HG02885 (cell line): Measurements from ENCODE around the gene BIRC7.
"Not testable (repeated sequence)": the region's sequence is repeated elsewhere in the genome, so short reads cannot be mapped to it uniquely, and the experiment has no call there.

ENCODE experiments used
- ATAC-seq: cut with Tn5 transposase; IDR thresholded peaks from one replicate; pipeline ENCODE4 v1.9.1; 2021; ENCODE audit warnings: mild to moderate bottlenecking; ENCODE audit not compliant: unreplicated experiment, poor library complexity

Gene BIRC7

GRCh38 chr20:63205896-63206295, 29.8 kb upstream of the BIRC7 start:
- ATAC-seq, result no peak

DNA sequence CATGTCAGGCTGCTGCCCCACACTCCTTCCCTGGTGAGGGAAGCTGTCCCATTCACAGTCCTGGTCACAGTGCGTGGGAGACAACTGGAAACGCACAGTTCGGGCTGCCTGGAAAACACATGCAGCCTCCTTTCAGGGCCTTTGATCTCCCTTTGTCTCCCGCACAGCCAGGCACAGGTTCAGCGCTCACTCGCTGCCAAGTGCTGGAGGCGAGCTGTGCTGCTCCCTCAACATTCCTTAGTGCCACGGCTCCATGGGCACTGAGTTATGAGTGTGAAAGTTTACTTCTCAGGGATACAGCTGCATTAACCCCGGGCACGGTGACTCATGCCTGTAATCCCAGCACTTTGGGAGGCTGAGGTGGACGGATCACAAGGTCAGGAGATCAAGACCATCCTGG, 28.8 kb upstream of the BIRC7 start:
- no peak for ATAC-seq

DNA sequence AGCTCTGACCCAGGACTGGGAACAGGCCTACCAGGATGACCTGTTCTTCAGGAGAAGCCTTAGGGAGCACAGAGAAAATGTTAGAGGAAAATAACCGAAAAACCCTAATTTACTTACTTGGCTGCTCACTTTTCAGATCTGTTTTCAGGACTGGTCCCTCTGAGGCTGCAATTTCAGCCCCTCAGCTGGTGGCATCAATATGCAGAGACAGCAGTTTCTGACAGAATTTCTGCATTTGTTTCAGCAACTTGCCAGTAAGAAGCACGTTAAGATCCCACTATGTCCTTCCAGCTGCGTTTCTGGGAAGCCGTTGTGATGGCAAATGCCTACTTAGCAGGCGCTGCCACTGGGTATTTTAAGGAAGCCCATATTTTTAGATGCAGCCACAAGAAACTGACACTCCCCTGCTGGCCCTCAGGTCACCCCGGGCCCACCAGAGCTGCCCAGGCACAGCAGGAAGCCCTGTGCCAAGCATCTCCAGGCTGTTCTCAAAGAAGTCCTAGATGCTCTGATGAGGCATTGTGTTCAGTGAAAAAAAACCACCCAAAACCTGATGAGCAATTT, 27.3 kb upstream of the BIRC7 start:
- no peak for ATAC-seq

DNA sequence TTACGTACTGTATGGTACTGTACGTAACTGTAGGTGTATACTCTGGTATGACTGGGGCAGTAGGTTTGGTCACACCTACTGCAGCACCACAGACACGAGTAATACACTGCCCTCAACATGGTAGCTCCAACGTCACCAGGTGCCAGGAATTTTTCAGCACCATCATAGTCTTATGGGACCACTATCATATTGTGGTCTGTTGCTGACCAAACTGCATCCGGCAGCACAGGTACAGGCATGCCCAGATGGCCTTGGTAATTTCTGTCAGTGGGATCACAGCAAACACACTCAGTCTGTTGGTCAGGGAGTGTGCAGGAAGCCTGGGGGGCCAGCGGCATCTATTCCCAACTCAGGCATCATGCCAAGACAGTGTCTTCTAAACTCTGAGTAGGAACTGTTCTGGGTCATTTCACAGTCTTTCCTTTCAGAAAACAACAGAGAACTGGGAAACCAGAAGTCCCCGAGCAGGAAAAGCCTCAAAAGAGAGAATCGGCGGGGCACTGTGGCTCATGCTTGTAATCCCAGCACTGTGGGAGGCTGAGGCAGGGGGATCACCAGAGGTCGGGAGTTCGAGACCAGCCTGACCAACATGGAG, 25.6 kb upstream of the BIRC7 start:
- ATAC-seq, result no peak

DNA sequence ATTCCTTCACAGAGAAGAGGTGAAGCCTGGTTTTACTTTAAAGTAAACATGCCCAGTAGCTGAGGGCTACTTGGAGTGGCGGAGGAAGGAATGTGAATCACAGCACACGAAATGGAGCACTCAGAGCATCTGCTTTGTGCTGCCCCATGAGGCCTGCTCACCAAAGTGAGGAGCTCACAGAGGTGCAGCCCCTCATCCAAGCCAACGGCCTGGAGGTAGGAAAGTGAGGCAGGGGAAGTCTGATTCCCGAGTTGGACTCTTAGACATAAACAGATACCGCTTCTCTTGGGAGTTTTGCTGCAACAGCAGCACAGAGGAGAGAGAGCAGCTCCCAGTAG, 23.3 kb upstream of the BIRC7 start:
- no peak for ATAC-seq

- ATAC-seq, result no peak
Observed at GRCh38 chr20:63212792-63213191, 22.9 kb upstream of the BIRC7 start.

- no peak for ATAC-seq
Observed at GRCh38 chr20:63214514-63214913, 21.2 kb upstream of the BIRC7 start.

DNA sequence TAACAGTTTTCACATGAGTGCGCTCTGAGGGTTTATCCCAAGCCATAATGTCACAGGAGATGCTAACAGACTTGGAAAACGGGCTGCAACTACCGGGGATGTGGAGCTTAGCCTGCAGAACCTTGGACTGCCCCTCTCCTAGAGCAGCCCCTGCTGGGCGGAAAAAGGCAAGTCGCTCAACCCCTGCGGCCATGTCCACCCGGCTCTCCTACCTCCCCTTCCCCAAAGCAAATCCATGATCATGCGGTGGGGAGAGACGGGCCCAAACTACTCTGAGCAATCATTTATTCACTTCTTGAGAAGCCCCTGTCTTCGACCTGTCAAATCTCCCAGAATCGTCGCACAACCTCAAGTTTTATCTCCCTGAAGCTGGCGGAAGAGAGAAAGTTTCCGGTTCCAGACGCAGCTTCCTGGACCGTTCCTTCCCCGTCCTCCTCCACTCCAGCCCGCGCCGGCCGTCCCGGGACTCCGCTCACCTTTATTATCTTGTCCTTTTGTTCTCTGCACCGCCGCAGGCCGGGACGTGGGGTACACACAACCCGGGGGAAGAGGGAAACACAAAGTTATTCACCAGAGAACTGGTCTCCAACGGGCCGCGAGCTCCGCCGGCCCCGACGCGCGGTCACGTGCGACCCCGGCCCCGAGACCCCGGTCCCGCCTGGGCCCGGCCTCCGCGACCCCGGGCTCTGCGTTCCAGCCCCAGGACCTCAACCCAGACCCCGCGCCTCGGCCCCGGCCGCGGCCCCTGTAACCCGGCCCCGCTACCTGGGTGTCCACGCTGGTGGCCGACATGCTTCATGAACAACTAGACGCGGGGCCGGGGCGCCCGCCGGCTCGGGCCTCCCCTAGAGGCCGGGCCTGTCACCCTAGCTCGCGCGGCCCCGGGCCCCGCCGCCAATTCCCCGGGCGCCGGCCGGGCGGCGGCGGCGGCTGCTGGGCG, 20.3 kb upstream of the BIRC7 start:
- ATAC-seq, result peak; percentile 23

GRCh38 chr20:63216041-63216848, 19.5 kb upstream of the BIRC7 start, which contains the start of gene YTHDF1:
Gene YTHDF1, minus strand, starts transcription at chr20:63216131. Its CDS starts 239 bp downstream, at chr20:63215892.
- ATAC-seq, result peak; percentile 82

GRCh38 chr20:63216849-63217471, 18.7 kb upstream of the BIRC7 start:
- no peak for ATAC-seq

DNA sequence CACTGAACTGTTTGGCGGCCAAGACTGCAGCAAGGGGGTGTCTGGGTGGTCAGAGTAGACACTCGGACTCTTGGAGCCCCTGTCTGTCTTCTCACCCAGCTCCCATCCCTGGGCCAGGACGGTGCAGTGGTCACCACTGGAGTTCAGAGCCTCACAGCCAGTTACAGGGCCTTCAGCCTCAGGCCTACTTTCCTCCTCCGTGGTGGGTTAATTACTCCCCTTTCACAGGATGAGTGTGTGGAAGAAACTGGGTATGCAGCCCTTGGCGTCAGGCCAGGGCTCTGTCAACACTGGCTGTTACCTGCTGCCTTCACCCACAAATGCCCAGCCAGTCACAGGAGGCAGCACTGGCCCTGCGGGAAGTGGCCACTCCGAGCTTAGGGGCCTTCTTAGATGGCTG, 18.0 kb upstream of the BIRC7 start:
- no peak for ATAC-seq

DNA sequence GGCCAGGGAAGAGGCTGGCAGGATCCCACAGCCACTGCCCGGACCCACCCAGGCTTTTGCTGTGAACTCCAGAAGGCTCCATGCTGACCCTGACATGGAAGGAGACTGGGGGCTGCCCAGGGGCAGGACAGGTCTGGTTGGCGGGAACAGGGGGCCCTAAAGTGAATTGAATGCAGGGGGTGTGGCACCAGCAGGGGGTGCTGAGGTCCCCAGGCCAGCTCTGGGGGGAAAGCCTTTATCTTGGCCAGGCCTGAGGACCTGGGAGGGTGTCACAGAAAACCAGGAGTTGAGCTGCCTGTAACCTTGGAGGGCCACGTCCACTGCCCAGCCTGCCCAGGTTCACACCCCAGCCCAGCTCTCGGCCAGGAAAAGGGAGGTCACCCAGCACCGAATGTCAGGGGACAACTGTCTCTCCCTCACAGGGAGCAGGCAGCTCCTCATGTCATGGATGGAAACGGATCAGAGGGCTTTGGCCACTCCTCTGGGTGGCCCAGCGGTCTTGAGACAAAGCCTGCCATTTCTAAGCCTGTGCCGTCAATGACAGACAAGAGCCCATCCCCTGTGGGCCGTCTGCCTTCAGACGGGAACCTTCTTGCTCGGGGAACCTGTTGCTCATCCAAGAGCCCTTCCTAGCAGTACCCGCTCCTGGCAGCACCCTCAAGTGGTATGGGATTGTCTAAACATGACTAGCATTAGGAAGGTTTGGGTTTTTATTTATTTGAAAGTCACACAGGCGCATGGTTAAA, 16.8 kb upstream of the BIRC7 start:
- no peak for ATAC-seq

- ATAC-seq, result no peak
Observed at GRCh38 chr20:63219447-63219821, 16.3 kb upstream of the BIRC7 start.

DNA sequence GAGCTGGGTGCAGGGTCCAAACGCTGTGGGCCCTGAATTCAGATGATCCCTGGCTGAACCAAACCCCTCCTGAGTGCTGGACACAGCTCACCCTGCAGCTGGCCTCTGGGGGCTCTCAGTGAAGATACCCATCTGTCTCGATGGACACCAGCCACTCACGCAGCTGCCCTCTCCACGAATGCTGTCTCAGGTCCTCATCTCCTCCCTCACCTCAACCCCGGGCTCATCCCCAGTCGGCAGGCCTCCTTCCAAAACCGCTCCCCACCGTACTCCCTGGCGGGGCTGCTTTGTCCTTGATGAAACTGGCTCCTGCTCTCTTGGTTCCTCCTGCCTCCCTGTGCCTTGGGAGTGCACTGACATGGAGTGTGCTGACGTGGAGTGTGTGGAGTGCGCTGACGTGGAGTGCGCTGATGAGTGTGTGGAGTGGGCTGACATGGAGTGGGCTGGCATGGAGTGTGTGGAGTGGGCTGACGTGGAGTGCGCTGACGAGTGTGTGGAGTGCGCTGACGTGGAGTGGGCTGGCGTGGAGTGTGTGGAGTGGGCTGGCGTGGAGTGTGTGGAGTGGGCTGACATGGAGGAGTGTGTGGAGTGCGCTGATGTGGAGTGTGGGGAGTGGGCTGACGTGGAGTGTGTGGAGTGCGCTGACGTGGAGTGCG, 15.7 kb upstream of the BIRC7 start:
- ATAC-seq, result no peak

DNA sequence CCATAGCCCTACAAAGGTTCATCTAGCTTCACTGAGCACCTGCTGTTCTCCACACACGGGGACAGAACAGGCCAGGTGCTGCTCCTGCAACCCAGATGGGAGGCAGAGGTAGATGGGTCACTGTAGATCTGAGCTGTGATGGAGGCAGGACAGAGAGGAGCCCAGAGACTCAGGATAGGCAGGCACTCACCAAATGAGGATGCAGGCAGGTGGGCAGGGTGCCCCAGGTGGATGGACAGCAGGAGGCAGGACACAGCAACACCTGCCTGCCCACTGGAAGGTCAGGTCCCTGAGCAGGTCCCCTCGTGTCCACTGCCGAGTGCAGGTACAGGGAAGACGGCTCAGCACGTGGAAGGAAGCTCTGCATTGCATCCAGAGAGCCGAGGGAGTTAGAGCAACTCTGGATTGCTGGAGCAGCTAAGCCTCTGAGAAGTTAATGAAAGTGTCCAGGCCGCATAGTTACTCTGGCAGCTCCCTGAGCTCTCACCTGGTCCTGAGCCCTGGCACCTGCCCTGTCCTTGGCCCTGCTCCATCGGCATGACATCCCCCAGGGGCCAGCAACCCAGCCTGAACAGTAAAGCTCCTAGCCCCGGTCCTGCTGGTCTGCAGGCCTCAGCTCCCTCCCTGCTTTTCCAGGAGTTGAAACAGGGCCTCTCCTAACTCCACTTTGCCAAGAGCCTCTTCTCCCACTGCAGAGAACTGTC, 14.9 kb upstream of the BIRC7 start:
- ATAC-seq, result no peak

GRCh38 chr20:63221400-63222053, 14.2 kb upstream of the BIRC7 start:
- not testable (repeated sequence) for ATAC-seq

DNA sequence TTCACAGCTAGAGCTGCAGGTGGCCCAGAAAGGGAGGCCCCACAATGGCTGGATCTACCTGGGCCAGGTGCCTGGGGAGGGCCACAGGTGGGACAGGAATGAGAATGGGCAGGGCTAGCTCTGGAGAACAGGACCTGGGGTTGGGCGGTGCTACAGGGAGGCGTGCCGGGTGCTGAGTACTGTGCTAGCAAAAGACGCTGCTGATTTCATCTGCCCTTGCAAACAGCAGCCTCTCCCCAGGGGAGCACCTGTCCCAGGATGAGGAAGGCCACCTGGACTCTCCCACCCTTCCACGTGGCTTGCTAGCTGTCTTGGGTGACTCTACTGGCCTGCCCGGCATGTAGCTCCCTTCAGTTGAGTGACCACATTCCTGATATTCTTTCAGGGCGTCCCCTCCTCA, 13.2 kb upstream of the BIRC7 start:
- no peak for ATAC-seq
